Stimulated activated CD8-positive, alpha-beta memory T cell treated with anti-CD3 and anti-CD28 coated beads, Interleukin-12 subunit alpha, Interleukin-12 subunit beta, amount 100 ng/mL, for 1 hour (primary cell): ENCODE measurements around the gene GHITM.
"Not testable (repeated sequence)": the region's sequence is repeated elsewhere in the genome, so short reads cannot be mapped to it uniquely, and the experiment has no call there.

ENCODE experiments used
- DNase-seq: peaks from one replicate; pipeline ENCODE4 v3.0.0-alpha.2; 2020; ENCODE audit warnings: low read depth

The GHITM gene

DNA sequence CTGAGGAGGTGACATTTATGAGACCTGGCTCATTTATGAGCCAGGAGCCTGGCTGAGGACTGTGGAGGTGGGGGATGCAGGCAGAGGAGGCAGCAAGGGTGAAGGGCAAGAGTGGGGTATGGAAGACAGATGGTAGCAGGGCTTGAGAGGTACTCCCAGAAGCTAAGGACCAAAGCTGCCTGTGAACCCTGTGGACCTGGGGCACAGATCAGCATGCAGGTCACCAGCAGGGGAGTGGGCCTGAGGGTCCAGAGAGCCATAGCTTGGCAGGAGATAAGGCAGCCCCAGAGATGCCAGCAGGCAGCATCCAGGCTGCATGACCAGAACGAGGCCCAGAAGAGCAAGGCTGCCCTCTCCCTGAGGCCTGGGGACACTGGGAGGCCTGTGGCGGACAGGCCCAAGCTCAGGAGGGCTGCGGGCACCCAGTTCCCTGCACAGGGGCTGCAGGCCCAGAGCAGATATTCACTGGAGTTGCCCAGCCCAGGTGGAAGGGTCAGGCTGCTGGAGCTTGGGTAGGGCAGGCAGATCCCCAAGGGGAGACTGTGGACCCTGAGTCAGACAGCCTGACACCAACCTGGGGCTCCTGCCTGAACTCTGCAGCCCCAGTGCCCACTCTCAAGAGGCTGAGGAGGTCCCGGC is 37.6 kb downstream of the GHITM start:
- no peak for DNase-seq

DNA sequence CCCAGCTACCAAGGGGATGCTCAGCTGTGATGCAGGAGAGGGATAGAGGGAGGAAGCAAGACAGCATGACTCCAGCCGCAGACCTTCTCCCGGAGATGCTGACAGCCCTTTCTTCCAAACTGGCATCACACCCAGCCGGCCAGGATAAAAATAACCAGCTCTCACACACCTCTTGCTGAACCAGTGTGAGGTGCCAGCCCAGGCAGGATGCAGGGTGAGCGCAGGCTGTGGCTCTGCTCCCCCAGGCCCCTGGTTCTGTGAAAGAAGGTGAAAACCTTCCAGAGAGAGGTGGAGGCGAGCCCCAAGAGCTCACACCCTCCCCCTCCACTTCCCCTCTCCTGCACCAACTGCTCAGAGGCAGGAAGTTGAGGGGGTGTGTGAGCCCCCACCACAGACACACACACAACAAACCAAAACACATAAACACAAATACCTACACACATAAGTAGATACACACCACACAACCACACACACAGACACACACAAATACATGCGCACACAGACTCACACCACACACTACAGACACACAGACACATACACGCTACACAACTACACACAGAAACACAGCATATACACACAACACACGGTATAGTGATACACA is 38.3 kb downstream of the GHITM start:
- DNase-seq: peak; percentile 24

DNA sequence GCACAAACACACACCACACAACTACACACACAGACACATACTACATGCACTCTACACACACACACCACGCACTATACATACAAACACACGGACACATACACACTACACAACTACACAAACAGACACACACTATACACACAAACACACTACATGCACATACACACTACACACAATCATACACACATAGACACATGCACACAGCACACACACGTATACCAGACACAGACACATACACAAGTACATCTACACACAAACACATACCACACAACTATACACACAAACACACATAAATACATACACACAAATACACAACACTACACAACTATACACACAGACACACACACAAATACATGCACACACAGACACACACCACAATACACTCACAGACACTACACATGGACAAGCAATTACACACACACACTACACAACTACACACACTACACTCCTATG is 38.9 kb downstream of the GHITM start:
- no peak for DNase-seq

- DNase-seq: no peak
Observed at GRCh38 chr10:84179059-84179710, 39.9 kb downstream of the GHITM start.

DNA sequence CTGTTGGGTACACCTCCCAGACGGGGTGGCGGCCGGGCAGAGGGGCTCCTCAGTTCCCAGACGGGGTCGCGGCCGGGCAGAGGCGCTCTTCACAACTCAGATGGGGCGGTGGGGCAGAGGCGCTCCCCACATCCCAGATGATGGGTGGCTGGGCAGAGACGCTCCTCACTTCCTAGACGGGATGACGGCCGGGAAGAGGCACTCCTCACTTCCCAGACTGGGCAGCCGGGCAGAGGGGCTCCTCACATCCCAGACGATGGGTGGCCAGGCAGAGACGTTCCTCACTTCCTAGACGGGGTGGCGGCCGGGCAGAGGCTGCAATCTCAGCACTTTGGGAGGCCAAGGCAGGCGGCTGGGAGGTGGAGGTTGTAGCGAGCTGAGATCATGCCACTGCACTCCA is 41.1 kb downstream of the GHITM start:
- not testable (repeated sequence) for DNase-seq

- no peak for DNase-seq
Observed at GRCh38 chr10:84181631-84182030, 42.3 kb downstream of the GHITM start.

DNA sequence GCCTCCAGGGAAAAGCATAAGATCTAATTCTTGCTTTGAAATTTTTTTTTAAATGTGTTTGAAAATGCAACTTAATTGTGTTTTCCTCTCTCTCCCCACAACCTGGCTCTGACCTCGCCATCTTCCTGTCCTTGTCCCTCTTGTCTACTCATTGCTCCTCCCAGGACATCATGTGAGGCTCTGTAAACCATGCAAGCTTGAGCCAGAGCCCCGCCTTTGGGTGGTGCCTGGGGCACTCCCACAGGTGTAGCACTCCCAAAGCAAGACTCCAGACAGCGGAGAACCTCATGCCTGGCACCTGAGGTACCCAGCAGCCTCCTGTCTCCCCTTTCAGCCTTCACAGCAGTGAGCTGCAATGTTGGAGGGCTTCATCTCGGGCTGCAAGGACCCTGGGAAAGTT is 45.2 kb downstream of the GHITM start:
- DNase-seq: no peak

DNA sequence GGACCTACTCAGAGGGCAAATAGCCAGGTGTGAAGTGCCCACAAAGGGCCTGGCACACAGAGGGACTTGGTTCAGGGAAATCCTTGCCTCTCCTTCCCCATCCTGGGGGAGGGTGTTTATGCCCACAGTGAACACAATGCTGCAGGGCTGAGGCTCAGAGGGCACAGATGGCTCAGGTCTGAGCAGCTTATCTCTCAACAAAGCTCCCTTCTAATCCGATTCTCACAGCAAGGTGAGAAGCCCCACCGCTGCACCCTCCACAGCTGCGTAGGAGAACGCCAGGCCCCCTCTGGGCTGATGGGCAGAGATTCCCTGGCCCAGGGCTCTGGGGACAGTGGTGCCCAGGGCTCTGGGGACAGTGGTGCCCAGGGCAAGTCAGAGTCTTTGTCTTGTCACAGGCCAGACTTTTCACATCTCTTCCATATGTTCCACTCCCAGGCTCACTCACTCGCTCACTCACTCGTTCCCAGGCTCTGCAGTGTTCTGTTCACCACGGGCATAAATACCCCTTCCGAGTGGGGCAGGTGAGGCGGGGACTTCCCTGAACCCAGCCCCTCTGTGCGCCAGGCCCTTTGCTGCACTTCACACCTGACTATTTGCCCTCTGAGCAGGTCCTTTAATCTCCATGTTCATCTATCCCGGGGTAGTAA is 46.3 kb downstream of the GHITM start:
- no peak for DNase-seq

- DNase-seq: no peak
Observed at GRCh38 chr10:84188815-84189214, 49.5 kb downstream of the GHITM start.

DNA sequence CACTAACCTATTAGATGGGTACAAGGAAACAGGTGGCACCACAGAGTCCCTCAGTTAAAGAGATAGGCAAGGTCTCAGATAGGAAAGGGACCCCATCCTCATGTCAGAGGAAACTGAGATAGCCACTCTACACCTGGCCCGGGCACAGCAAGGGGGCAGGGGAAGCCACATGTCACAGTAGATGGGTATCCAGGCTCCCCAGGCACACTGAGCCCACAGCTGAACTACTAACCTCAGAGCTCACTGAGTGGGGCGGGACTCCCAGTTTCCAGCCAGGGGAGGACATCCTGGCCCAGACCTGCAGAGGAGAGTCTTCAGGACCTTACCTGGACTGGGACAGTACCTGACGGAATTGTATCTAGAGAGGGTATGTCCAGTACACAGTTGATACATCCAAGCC is 51.3 kb downstream of the GHITM start:
- DNase-seq: no peak

DNA sequence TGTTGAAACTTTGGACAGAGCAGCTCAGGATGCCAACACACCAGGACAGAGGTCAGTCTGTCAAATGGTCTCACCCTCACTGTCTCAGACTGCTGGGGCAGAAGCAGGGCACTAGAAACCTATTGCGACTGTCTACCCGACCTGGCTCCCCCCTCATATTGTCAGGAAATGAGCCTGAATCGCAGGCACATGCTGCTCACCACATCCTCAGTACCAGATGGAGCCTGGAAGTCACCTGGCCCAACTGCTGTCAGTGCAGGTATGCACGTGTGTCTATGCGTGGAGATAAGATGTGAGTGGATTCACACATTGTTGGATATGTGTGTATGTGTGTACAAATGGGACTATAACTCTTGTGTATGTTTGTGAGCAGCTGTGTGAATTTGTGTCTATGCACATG is 51.8 kb downstream of the GHITM start:
- no peak for DNase-seq

- no peak for DNase-seq
Observed at GRCh38 chr10:84193327-84193726, 54.0 kb downstream of the GHITM start.

DNA sequence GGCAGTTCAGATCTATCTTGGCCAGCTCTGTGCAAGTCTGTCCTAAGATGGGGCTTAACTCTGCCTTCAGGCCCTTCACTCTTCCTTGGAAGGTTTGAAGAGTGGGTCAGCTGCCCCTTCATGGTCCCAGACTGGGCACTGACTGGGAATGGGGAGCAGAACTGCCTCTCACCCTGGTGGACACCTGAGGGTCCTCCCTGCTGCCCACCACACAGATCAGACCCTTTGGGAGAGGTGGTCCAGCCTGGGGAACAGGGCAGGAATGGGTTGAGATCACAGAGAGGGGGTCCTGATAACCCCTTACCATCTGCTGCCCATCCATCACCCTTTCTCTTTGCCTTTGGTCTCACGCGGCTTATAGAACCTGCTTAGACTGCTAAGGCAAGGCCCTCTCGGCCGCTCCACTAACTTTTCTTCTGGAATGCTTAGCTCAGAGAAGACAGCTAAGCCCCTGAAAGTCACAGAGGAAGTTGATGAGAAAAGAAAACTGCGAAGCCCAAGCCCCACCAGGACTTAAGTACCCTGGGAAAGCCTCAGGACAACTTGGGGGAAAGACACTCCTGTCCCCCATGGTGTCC is 54.6 kb downstream of the GHITM start:
- DNase-seq: no peak

GRCh38 chr10:84194424-84195043 is 55.2 kb downstream of the GHITM start, which contains the start of gene CDHR1:
Gene CDHR1, plus strand, starts transcription at chr10:84194537. Its CDS starts 224 bp downstream, at chr10:84194761.
- no peak for DNase-seq

- DNase-seq: no peak
Observed at GRCh38 chr10:84195044-84195830, 55.9 kb downstream of the GHITM start.

- no peak for DNase-seq
Observed at GRCh38 chr10:84196083-84196482, 56.8 kb downstream of the GHITM start.

DNA sequence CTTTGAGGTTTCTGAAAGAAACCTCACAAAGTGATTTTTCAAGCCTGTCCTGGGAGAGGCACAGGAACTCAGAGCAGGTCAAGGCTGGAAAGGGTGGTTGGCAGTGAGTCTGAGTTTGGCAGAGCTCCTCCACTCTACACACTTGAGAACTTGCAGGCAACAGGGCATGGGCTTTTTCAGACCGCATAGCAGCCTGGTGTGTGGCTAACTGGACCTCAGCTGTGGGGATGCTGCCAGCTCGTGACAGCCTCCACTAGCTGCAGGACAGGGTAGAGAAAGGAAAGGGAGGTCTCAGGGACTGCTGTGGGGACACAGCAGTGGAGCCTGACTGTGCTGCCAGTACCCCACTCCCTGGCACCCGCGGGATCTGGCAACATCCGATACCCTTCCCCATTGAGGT is 57.6 kb downstream of the GHITM start:
- DNase-seq: no peak

DNA sequence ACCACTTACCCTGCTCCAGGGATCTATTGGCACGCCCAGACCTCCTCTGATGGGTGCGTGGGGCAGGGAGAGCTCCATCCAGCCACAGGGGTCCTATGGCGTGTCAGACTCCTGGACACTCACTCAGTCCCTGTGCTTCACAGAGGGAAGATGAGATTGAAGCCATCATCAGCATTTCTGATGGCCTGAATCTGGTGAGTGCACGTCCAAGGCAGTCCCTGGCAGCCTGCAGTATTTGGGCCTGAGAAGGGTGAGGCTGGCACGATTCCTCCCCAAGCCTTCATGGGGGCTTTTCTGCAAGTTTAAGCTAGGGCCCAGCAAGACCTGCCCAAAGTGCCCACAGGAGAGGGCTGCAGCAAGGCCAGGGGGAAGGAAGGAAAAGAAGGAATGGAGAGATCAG is 58.3 kb downstream of the GHITM start:
- no peak for DNase-seq

- DNase-seq: no peak
Observed at GRCh38 chr10:84198206-84198915, 59.1 kb downstream of the GHITM start.

- DNase-seq: no peak
Observed at GRCh38 chr10:84200537-84201243, 61.4 kb downstream of the GHITM start.
